Endodermal cell (in vitro differentiated cells): Measurements from ENCODE around the gene ANGPTL4. TPM values are rescaled to one million over a fixed set of nuclear protein-coding genes. Genes with fewer than 3 reads are reported as not detected.
A peak's percentile ranks its signal among the peaks of the same experiment; 100 is the strongest.
"Not testable (repeated sequence)": the region's sequence is repeated elsewhere in the genome, so short reads cannot be mapped to it uniquely, and the experiment has no call there.

ENCODE experiments used
- DNase-seq: peaks from one replicate; pipeline ENCODE4 v3.0.0-alpha.2; 2017
- H3K27ac ChIP-seq: 2 replicates; pipeline ENCODE4 v1.5.1; 2013; ENCODE audit warnings: mild to moderate bottlenecking, low read depth, low read length, moderate library complexity
- H3K27me3 ChIP-seq: 2 replicates; pipeline ENCODE4 v1.6.1; 2013; ENCODE audit warnings: mild to moderate bottlenecking, low read length, moderate library complexity; ENCODE audit not compliant: insufficient read depth, control insufficient read depth, poor library complexity, severe bottlenecking
- H3K36me3 ChIP-seq: 2 replicates; pipeline ENCODE4 v1.7.0; 2013; ENCODE audit warnings: mild to moderate bottlenecking, low read length, moderate library complexity; ENCODE audit not compliant: control insufficient read depth, insufficient read depth
- H3K4me1 ChIP-seq: one replicate; pipeline ENCODE4 v1.7.0; 2013; ENCODE audit warnings: low read length; ENCODE audit not compliant: control insufficient read depth, insufficient read depth
- H3K4me3 ChIP-seq: 2 replicates; pipeline ENCODE4 v1.5.1; 2013; ENCODE audit warnings: mild to moderate bottlenecking, low read length, moderate library complexity
- H3K9ac ChIP-seq: 2 replicates; pipeline ENCODE4 v1.6.1; 2013; ENCODE audit warnings: mild to moderate bottlenecking, low read length, moderate library complexity; ENCODE audit not compliant: poor library complexity, severe bottlenecking; ENCODE audit errors: extremely low read depth
- H3K9me3 ChIP-seq: 2 replicates; pipeline ENCODE4 v1.6.1; 2013; ENCODE audit warnings: mild to moderate bottlenecking, low read length, moderate library complexity; ENCODE audit not compliant: control insufficient read depth
- H3K27ac Mint-ChIP-seq: 2 replicates; pipeline ENCODE4 v1.8.0; 2020; ENCODE audit warnings: mixed read lengths
- H3K27me3 Mint-ChIP-seq: 2 replicates; pipeline ENCODE4 v1.8.0; 2021; ENCODE audit warnings: mild to moderate bottlenecking, mixed read lengths; ENCODE audit not compliant: insufficient read depth
- H3K36me3 Mint-ChIP-seq: 2 replicates; pipeline ENCODE4 v1.8.0; 2020; ENCODE audit warnings: low read depth, mixed read lengths
- H3K4me1 Mint-ChIP-seq: 2 replicates; pipeline ENCODE4 v1.8.0; 2020; ENCODE audit warnings: mixed read lengths
- H3K4me3 Mint-ChIP-seq: 2 replicates; pipeline ENCODE4 v1.8.0; 2020; ENCODE audit warnings: mild to moderate bottlenecking, moderate library complexity, mixed read lengths
- H3K9me3 Mint-ChIP-seq: 2 replicates; pipeline ENCODE4 v1.8.0; 2020; ENCODE audit warnings: mild to moderate bottlenecking, mixed read lengths
- CTCF ChIP-seq: fragments of 200-600 bp; sonication (generic); conservative IDR thresholded peaks from 2 replicates; pipeline ENCODE4 v1.5.0; 2021; ENCODE audit warnings: antibody characterized with exemption, mild to moderate bottlenecking
- WGBS, 2 experiments: methylation state at CpG; one replicate each; pipeline versions ENCODE4 v1.1.5 to v1.1.7; 2013; ENCODE audit warnings: missing lambda C conversion rate in 2 of 2, mixed read lengths in 1 of 2; ENCODE audit not compliant: insufficient coverage in 1 of 2, insufficient read length in 1 of 2; 5-methylcytosine and 5-hydroxymethylcytosine counted together
- total RNA-seq, 2 donors: library from RNA; stranded (reverse); fragmentation: NEBNext Ultra II Directional in 1 of 2; extraction: Animal tissue kit (Norgen Biotek cat#: 25700) in 1 of 2; gene quantifications; 2 replicates in 1 of 2; 3 replicates in 1 of 2; pipeline ENCODE4 v1.2.1, GENCODE V29; 2021

The ANGPTL4 gene
- total RNA-seq, 2 donors from 2014 or later = 10.9 to 13.2 TPM

GRCh38 chr19:8352134-8352827, 11.7 kb upstream of the ANGPTL4 start:
- no peaks in the 10 kb centered on the region for H3K4me1 ChIP-seq
- no peaks in the 10 kb centered on the region for H3K4me1 Mint-ChIP-seq
- no peak for DNase-seq
- peaks cover 5% of the 10 kb centered on the region for H3K9me3 Mint-ChIP-seq
- H3K9ac ChIP-seq = no peak overlapping the region
- no peak overlapping the region for H3K27ac Mint-ChIP-seq
- no peaks in the 10 kb centered on the region for H3K36me3 ChIP-seq
- 43% methylated on average over 8 to 9 of the region's 10 CpGs for WGBS, 2 experiments
- H3K27ac ChIP-seq = peak overlapping the region; percentile 53
- H3K4me3 ChIP-seq = no peak overlapping the region
- H3K9me3 ChIP-seq = no peaks in the 10 kb centered on the region
- H3K4me3 Mint-ChIP-seq = no peak overlapping the region
- no peak for TF ChIP-seq CTCF
- peaks cover 24% of the 10 kb centered on the region for H3K27me3 Mint-ChIP-seq
- no peaks in the 10 kb centered on the region for H3K36me3 Mint-ChIP-seq
- no peaks in the 10 kb centered on the region for H3K27me3 ChIP-seq

GRCh38 chr19:8352845-8353244, 11.1 kb upstream of the ANGPTL4 start:
- H3K9me3 Mint-ChIP-seq, H3K36me3 ChIP-seq, H3K9ac ChIP-seq, H3K27ac ChIP-seq, H3K9me3 ChIP-seq, H3K27ac Mint-ChIP-seq, H3K4me1 ChIP-seq, H3K4me3 Mint-ChIP-seq, H3K36me3 Mint-ChIP-seq, H3K4me3 ChIP-seq, H3K4me1 Mint-ChIP-seq, H3K27me3 ChIP-seq: not testable (repeated sequence)
- peak; percentile 79 for DNase-seq
- H3K27me3 Mint-ChIP-seq = peaks cover 24% of the 10 kb centered on the region
- WGBS, 2 experiments = 68% methylated on average over 4 to 5 of the region's 5 CpGs

DNA sequence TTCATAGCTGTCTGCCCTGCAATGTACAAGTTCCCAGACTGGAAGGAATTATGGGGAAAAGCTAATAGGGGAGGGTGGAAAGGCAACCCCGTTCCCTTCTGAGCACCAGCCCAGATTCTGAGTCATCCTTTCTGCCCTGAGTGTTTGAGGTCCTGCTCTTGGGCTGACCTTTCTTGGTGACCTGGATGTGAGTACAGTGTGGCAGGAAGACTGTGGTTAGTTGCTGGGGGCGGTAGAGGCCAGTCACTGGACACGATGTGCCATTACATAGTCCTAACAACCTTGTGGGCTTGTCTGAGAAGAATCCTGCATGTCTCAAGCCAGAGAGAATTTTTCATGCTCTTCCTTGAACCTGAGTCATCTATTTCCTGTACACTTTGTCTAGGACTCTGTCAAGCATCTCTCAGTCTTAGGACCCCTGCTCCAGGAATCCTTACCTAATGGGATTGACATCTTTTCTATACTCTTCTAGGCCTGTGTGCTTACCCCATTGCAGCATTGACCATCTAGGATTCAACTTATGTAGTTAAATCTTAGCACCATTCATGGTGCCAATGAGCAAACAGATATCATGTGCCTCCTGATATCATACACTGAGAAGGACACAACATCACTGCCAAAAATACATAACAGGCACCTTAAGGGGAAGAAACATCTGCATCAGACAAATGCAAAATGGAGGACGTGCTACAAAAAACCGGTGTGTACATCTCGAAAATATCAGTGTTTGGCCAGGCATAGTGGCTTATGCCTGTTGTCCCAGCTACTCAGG, 8.1 kb upstream of the ANGPTL4 start:
- 88 to 91% methylated on average over 5 to 6 of the region's 6 CpGs for WGBS, 2 experiments
- TF ChIP-seq CTCF = no peak
- no peaks in the 10 kb centered on the region for H3K36me3 ChIP-seq
- H3K4me3 Mint-ChIP-seq = no peak overlapping the region
- no peak overlapping the region for H3K27ac Mint-ChIP-seq
- no peaks in the 10 kb centered on the region for H3K9me3 ChIP-seq
- DNase-seq = no peak
- H3K4me1 ChIP-seq = no peaks in the 10 kb centered on the region
- no peaks in the 10 kb centered on the region for H3K4me1 Mint-ChIP-seq
- no peak overlapping the region for H3K9ac ChIP-seq
- no peaks in the 10 kb centered on the region for H3K27me3 ChIP-seq
- H3K27me3 Mint-ChIP-seq = peaks cover 16% of the 10 kb centered on the region
- H3K36me3 Mint-ChIP-seq = no peaks in the 10 kb centered on the region
- no peak overlapping the region for H3K27ac ChIP-seq
- H3K9me3 Mint-ChIP-seq = peaks cover 5% of the 10 kb centered on the region
- no peak overlapping the region for H3K4me3 ChIP-seq
